Activated T-helper 2 cell treated with anti-CD3 and anti-CD28 coated beads, Interferon-gamma antibody, Interleukin-2, Interleukin-4, amounts not matched to agents 10 μg/mL and 5 μg/mL and 100 μg/mL, durations not matched to agents 14 hours and 24 hours and 36 hours (primary cell): ENCODE measurements around the gene MX1. TPM values are rescaled to one million over a fixed set of nuclear protein-coding genes. Genes with fewer than 3 reads are reported as not detected.

Experiments
- DNase-seq: peaks from one replicate; pipeline ENCODE4 v3.0.0; 2021; ENCODE audit warnings: low spot score
- H3K27ac Mint-ChIP-seq: one replicate; pipeline ENCODE4 v1.8.0; 2021; ENCODE audit warnings: mixed read lengths
- H3K27me3 Mint-ChIP-seq: one replicate; pipeline ENCODE4 v1.8.0; 2021; ENCODE audit warnings: low read depth, mixed read lengths
- H3K36me3 Mint-ChIP-seq: one replicate; pipeline ENCODE4 v1.8.0; 2021; ENCODE audit warnings: low read depth, mixed read lengths
- H3K4me1 Mint-ChIP-seq: one replicate; pipeline ENCODE4 v1.8.0; 2021; ENCODE audit warnings: low read depth, mixed read lengths
- H3K4me3 Mint-ChIP-seq: one replicate; pipeline ENCODE4 v1.8.0; 2021; ENCODE audit warnings: low read depth, mild to moderate bottlenecking, moderate library complexity, mixed read lengths
- H3K9me3 Mint-ChIP-seq: one replicate; pipeline ENCODE4 v1.8.0; 2021; ENCODE audit warnings: mixed read lengths
- intact Hi-C: fragments of 100-400 bp; cut with micrococcal nuclease; formaldehyde crosslinking; loops from one replicate; pipeline ENCODE4 v1.15.1; 2023
- total RNA-seq: library from RNA; stranded (reverse); gene quantifications from 2 replicates; pipeline ENCODE4 v1.2.3, GENCODE V29; 2022

MX1 gene
- total RNA-seq, 1 donor from 2014 or later: 26.7 TPM

- Mint-ChIP-seq H3K36me3 (peaks cover 93% of the 10 kb centered on the region), H3K27me3 (no peaks in the 10 kb centered on the region), H3K4me3 (no peak overlapping the region), H3K27ac (no peak overlapping the region), H3K4me1 (peaks cover 2% of the 10 kb centered on the region), H3K9me3 (no peaks in the 10 kb centered on the region)
- DNase-seq: no peak
- intact Hi-C loops: no loop called here
These were observed 18.8 kb downstream of the MX1 start for GRCh38 chr21:41444703-41445464.

- intact Hi-C loops: no loop called here
- H3K36me3 Mint-ChIP-seq: peaks cover 91% of the 10 kb centered on the region
- H3K27ac Mint-ChIP-seq: no peak overlapping the region
These were observed 19.4 kb downstream of the MX1 start for GRCh38 chr21:41445465-41445862.

GRCh38 chr21:41446586-41446985 is 20.5 kb downstream of the MX1 start:
- no peaks in the 10 kb centered on the region for H3K27me3 Mint-ChIP-seq
- H3K4me3 Mint-ChIP-seq: no peak overlapping the region
- intact Hi-C loops: no loop called here
- no peak overlapping the region for H3K27ac Mint-ChIP-seq
- H3K9me3 Mint-ChIP-seq: no peaks in the 10 kb centered on the region
- peaks cover 2% of the 10 kb centered on the region for H3K4me1 Mint-ChIP-seq
- DNase-seq: no peak
- H3K36me3 Mint-ChIP-seq: peaks cover 90% of the 10 kb centered on the region

More at GRCh38 chr21:41445465-41445862, 19.4 kb downstream of the MX1 start:
- no peak overlapping the region for H3K4me3 Mint-ChIP-seq
- H3K9me3 Mint-ChIP-seq: no peaks in the 10 kb centered on the region
- no peaks in the 10 kb centered on the region for H3K27me3 Mint-ChIP-seq
- DNase-seq: no peak
- peaks cover 2% of the 10 kb centered on the region for H3K4me1 Mint-ChIP-seq

- Mint-ChIP-seq H3K4me1 (peaks cover 2% of the 10 kb centered on the region), H3K27me3 (no peaks in the 10 kb centered on the region), H3K4me3 (no peak overlapping the region), H3K9me3 (no peaks in the 10 kb centered on the region), H3K36me3 (peaks cover 90% of the 10 kb centered on the region), H3K27ac (peak overlapping the region; percentile 43)
- DNase-seq: no peak
- intact Hi-C loops: no loop called here
These were observed 21.3 kb downstream of the MX1 start for GRCh38 chr21:41447356-41447755.

- Mint-ChIP-seq H3K36me3 (peaks cover 85% of the 10 kb centered on the region), H3K4me1 (peaks cover 3% of the 10 kb centered on the region), H3K9me3 (no peaks in the 10 kb centered on the region), H3K4me3 (no peak overlapping the region), H3K27me3 (no peaks in the 10 kb centered on the region), H3K27ac (no peak overlapping the region)
- intact Hi-C loops: no loop called here
- no peak for DNase-seq
These were observed 23.6 kb downstream of the MX1 start for GRCh38 chr21:41449613-41450012.

- intact Hi-C loops: no loop called here
- no peak overlapping the region for H3K4me3 Mint-ChIP-seq
- H3K9me3 Mint-ChIP-seq: no peaks in the 10 kb centered on the region
- no peak overlapping the region for H3K27ac Mint-ChIP-seq
- no peak for DNase-seq
- H3K4me1 Mint-ChIP-seq: peaks cover 3% of the 10 kb centered on the region
- H3K27me3 Mint-ChIP-seq: no peaks in the 10 kb centered on the region
- peaks cover 79% of the 10 kb centered on the region for H3K36me3 Mint-ChIP-seq
These were observed 26.0 kb downstream of the MX1 start for GRCh38 chr21:41451753-41452676.

GRCh38 chr21:41453198-41453597 is 27.2 kb downstream of the MX1 start:
- H3K27me3 Mint-ChIP-seq: no peaks in the 10 kb centered on the region
- DNase-seq: no peak
- peaks cover 1% of the 10 kb centered on the region for H3K4me1 Mint-ChIP-seq
- H3K36me3 Mint-ChIP-seq: peaks cover 79% of the 10 kb centered on the region
- intact Hi-C loops: no loop called here
- no peaks in the 10 kb centered on the region for H3K9me3 Mint-ChIP-seq
- no peak overlapping the region for H3K4me3 Mint-ChIP-seq
- H3K27ac Mint-ChIP-seq: no peak overlapping the region

- no peaks in the 10 kb centered on the region for H3K27me3 Mint-ChIP-seq
- H3K36me3 Mint-ChIP-seq: peaks cover 78% of the 10 kb centered on the region
- intact Hi-C loops: no loop called here
- no peak overlapping the region for H3K4me3 Mint-ChIP-seq
- H3K27ac Mint-ChIP-seq: no peak overlapping the region
- H3K9me3 Mint-ChIP-seq: no peaks in the 10 kb centered on the region
- no peak for DNase-seq
- H3K4me1 Mint-ChIP-seq: peaks cover 1% of the 10 kb centered on the region
These were observed 27.7 kb downstream of the MX1 start for GRCh38 chr21:41453761-41454160.

GRCh38 chr21:41458121-41458520 is 32.1 kb downstream of the MX1 start:
- H3K4me3 Mint-ChIP-seq: no peak overlapping the region
- H3K9me3 Mint-ChIP-seq: no peaks in the 10 kb centered on the region
- no peak overlapping the region for H3K27ac Mint-ChIP-seq
- peaks cover 1% of the 10 kb centered on the region for H3K4me1 Mint-ChIP-seq
- peaks cover 54% of the 10 kb centered on the region for H3K36me3 Mint-ChIP-seq
- intact Hi-C loops: no loop called here
- no peak for DNase-seq
- no peaks in the 10 kb centered on the region for H3K27me3 Mint-ChIP-seq

GRCh38 chr21:41458559-41458958 is 32.5 kb downstream of the MX1 start:
- H3K4me3 Mint-ChIP-seq: no peak overlapping the region
- peaks cover 1% of the 10 kb centered on the region for H3K4me1 Mint-ChIP-seq
- DNase-seq: no peak
- H3K27me3 Mint-ChIP-seq: no peaks in the 10 kb centered on the region
- H3K27ac Mint-ChIP-seq: no peak overlapping the region
- intact Hi-C loops: no loop called here
- no peaks in the 10 kb centered on the region for H3K9me3 Mint-ChIP-seq
- peaks cover 50% of the 10 kb centered on the region for H3K36me3 Mint-ChIP-seq

GRCh38 chr21:41459884-41460534 is 34.0 kb downstream of the MX1 start:
- Mint-ChIP-seq H3K27me3 (no peaks in the 10 kb centered on the region), H3K36me3 (peaks cover 57% of the 10 kb centered on the region), H3K4me1 (peaks cover 1% of the 10 kb centered on the region), H3K27ac (no peak overlapping the region), H3K9me3 (peaks cover 7% of the 10 kb centered on the region), H3K4me3 (no peak overlapping the region)
- intact Hi-C loops: loop anchor here (1.0 kb wide), 1 partner anchor 177 kb away; no protein-coding TSS in a partner anchor
- DNase-seq: no peak

- Mint-ChIP-seq H3K27me3 (no peaks in the 10 kb centered on the region), H3K4me3 (no peak overlapping the region), H3K36me3 (peaks cover 50% of the 10 kb centered on the region), H3K4me1 (peaks cover 1% of the 10 kb centered on the region), H3K9me3 (peaks cover 7% of the 10 kb centered on the region), H3K27ac (no peak overlapping the region)
- peak; percentile 29 for DNase-seq
- intact Hi-C loops: loop anchor here (1.0 kb wide), 1 partner anchor 178 kb away; no protein-coding TSS in a partner anchor
These were observed 34.8 kb downstream of the MX1 start for GRCh38 chr21:41460578-41461527.
